ENCODE results near the gene DDX28. TPM values are rescaled to one million over a fixed set of nuclear protein-coding genes. Genes with fewer than 3 reads are reported as not detected.

Gene DDX28
- total and polyA plus RNA-seq, 4 donors: 7.6 to 11.6 (median 8.4) TPM

Small RNAs within 50 kb of the gene (small RNA-seq; reads per million reads assigned to genes)
- not detected for gene RNU6-359P

Other genes with a start within 250 kb of the DDX28 start
- 10 to 100 TPM in 1 of 2 donors, 1 to 10 TPM in 1; 9.8 to 12.8 TPM for gene RANBP10, start 216.7 kb downstream of the DDX28 start, total RNA-seq
- 10 to 100 TPM; 14.9 to 15.5 TPM for gene RANBP10, start 216.7 kb downstream of the DDX28 start, polyA plus RNA-seq
- under 1 TPM; 0.09 to 0.75 TPM for gene TSNAXIP1, start 216.3 kb downstream of the DDX28 start, total RNA-seq
- gene TSNAXIP1, start 216.3 kb downstream of the DDX28 start, polyA plus RNA-seq: 1 to 10 TPM in 1 of 2 donors, under 1 TPM in 1; 0.62 to 1.5 TPM
- gene THAP11, start 180.9 kb downstream of the DDX28 start, total RNA-seq: 10 to 100 TPM; 14.1 to 19.7 TPM
- gene THAP11, start 180.9 kb downstream of the DDX28 start, polyA plus RNA-seq: 1 to 10 TPM; 6.7 to 9.5 TPM
- gene NUTF2, start 176.3 kb downstream of the DDX28 start, total RNA-seq: 10 to 100 TPM; 27.4 to 69.5 TPM
- 10 to 100 TPM; 51.0 to 58.7 TPM for gene NUTF2, start 176.3 kb downstream of the DDX28 start, polyA plus RNA-seq
- 10 to 100 TPM; 15.9 to 22.7 TPM for gene CENPT, start 175.5 kb downstream of the DDX28 start, total RNA-seq
- gene CENPT, start 175.5 kb downstream of the DDX28 start, polyA plus RNA-seq: 10 to 100 TPM; 11.4 to 26.9 TPM
- 10 to 100 TPM; 22.9 to 26.8 TPM for gene EDC4, start 150.2 kb downstream of the DDX28 start, total RNA-seq
- gene EDC4, start 150.2 kb downstream of the DDX28 start, polyA plus RNA-seq: 10 to 100 TPM; 17.7 to 20.3 TPM
- under 1 TPM; 0.14 to 0.33 TPM for gene NRN1L, start 138.3 kb downstream of the DDX28 start, total RNA-seq
- under 1 TPM; 0.23 to 0.24 TPM for gene NRN1L, start 138.3 kb downstream of the DDX28 start, polyA plus RNA-seq
- 10 to 100 TPM; 14.0 to 23.8 TPM for gene PSKH1, start 130.0 kb downstream of the DDX28 start, total RNA-seq
- 10 to 100 TPM in 1 of 2 donors, 1 to 10 TPM in 1; 8.3 to 13.7 TPM for gene PSKH1, start 130.0 kb downstream of the DDX28 start, polyA plus RNA-seq
- gene CTRL, start 91.4 kb downstream of the DDX28 start, total RNA-seq: under 1 TPM; 0.09 to 0.50 TPM
- gene CTRL, start 91.4 kb downstream of the DDX28 start, polyA plus RNA-seq: 1 to 10 TPM in 1 of 2 donors, under 1 TPM in 1; 0.09 to 5.0 TPM
- 10 to 100 TPM; 24.8 to 36.3 TPM for gene PSMB10, start 86.4 kb downstream of the DDX28 start, total RNA-seq
- 10 to 100 TPM; 28.4 to 48.2 TPM for gene PSMB10, start 86.4 kb downstream of the DDX28 start, polyA plus RNA-seq
- 10 to 100 TPM; 45.7 to 87.3 TPM for gene LCAT, start 79.1 kb downstream of the DDX28 start, total RNA-seq
- gene LCAT, start 79.1 kb downstream of the DDX28 start, polyA plus RNA-seq: 100 to 1,000 TPM; 140 to 201 TPM
- gene SLC12A4, start 54.6 kb downstream of the DDX28 start, total RNA-seq: 10 to 100 TPM; 20.0 to 37.3 TPM
- gene SLC12A4, start 54.6 kb downstream of the DDX28 start, polyA plus RNA-seq: 10 to 100 TPM in 1 of 2 donors, 1 to 10 TPM in 1; 8.0 to 14.1 TPM
- gene DPEP3, start 42.7 kb downstream of the DDX28 start, total RNA-seq: under 1 TPM; 0.08 to 0.37 TPM
- under 1 TPM in 1 of 2 donors, not detected in 1; 0.22 TPM for gene DPEP3, start 42.7 kb downstream of the DDX28 start, polyA plus RNA-seq
- 1 to 10 TPM; 1.9 to 2.4 TPM for gene DPEP2, start 23.7 kb downstream of the DDX28 start, total RNA-seq
- 1 to 10 TPM; 1.4 to 1.9 TPM for gene DPEP2, start 23.7 kb downstream of the DDX28 start, polyA plus RNA-seq
- not detected for gene DPEP2NB, start 7.3 kb downstream of the DDX28 start, total RNA-seq
- gene DPEP2NB, start 7.3 kb downstream of the DDX28 start, polyA plus RNA-seq: not detected
- 10 to 100 TPM in 1 of 2 donors, 1 to 10 TPM in 1; 7.2 to 10.7 TPM for gene DUS2, start 52 bp upstream of the DDX28 start, total RNA-seq
- 1 to 10 TPM; 6.9 to 8.6 TPM for gene DUS2, start 52 bp upstream of the DDX28 start, polyA plus RNA-seq
- 10 to 100 TPM; 20.9 to 21.2 TPM for gene NFATC3, start 62.1 kb upstream of the DDX28 start, total RNA-seq
- gene NFATC3, start 62.1 kb upstream of the DDX28 start, polyA plus RNA-seq: 10 to 100 TPM in 1 of 2 donors, 1 to 10 TPM in 1; 9.7 to 12.6 TPM
- 10 to 100 TPM; 21.0 to 84.8 TPM for gene ESRP2, start 212.9 kb upstream of the DDX28 start, total RNA-seq
- 10 to 100 TPM; 41.6 to 49.8 TPM for gene ESRP2, start 212.9 kb upstream of the DDX28 start, polyA plus RNA-seq
- gene PLA2G15, start 222.1 kb upstream of the DDX28 start, total RNA-seq: 10 to 100 TPM; 16.2 to 19.8 TPM
- gene PLA2G15, start 222.1 kb upstream of the DDX28 start, polyA plus RNA-seq: 10 to 100 TPM in 1 of 2 donors, 1 to 10 TPM in 1; 4.5 to 13.9 TPM
- 1 to 10 TPM; 2.5 to 4.9 TPM for gene SLC7A6, start 241.3 kb upstream of the DDX28 start, total RNA-seq
- 1 to 10 TPM; 1.2 to 1.3 TPM for gene SLC7A6, start 241.3 kb upstream of the DDX28 start, polyA plus RNA-seq